H1 (cell line): ENCODE measurements around the gene HFE. TPM values are rescaled to one million over a fixed set of nuclear protein-coding genes. Genes with fewer than 3 reads are reported as not detected.

Experiments used
- CTCF ChIA-PET: fragments of 300-600 bp; sonication (Branson Sonifier 250); formaldehyde crosslinking; loops from one replicate; lab custom pipeline; 2021; ENCODE audit not compliant: partially characterized antibody; lab: Charles Lee
- POLR2A ChIA-PET: fragments of 300-600 bp; sonication (Branson Sonifier 250); formaldehyde crosslinking; loops from one replicate; lab custom pipeline; 2021; ENCODE audit warnings: inconsistent platforms; ENCODE audit not compliant: partially characterized antibody; lab: Charles Lee
- DNase-seq, 2 experiments: peaks; one replicate each; pipeline versions ENCODE4 v3.0.0 to v3.0.0-alpha.2; 2010 to 2022; ENCODE audit warnings: low spot score in 2 of 2, low read depth in 1 of 2, mixed read lengths in 1 of 2
- FAIRE-seq: peaks from 2 replicates; lab custom pipeline; 2011; peaks lifted over from hg19 to GRCh38; lab: Jason Lieb, UNC
- H2AFZ ChIP-seq: 2 replicates; pipeline ENCODE4 v1.8.1; 2012; ENCODE audit warnings: low read length, inconsistent platforms
- H2AK5ac ChIP-seq: 2 replicates; pipeline ENCODE4 v1.6.1; 2013; ENCODE audit warnings: low read depth, low read length
- H2BK120ac ChIP-seq: replicated peaks from 2 replicates; pipeline ENCODE3; 2013; ENCODE audit warnings: low read depth, low read length, inconsistent platforms
- H2BK12ac ChIP-seq: 2 replicates; pipeline ENCODE4 v1.6.1; 2013; ENCODE audit warnings: low read depth, low read length
- H2BK15ac ChIP-seq: 2 replicates; pipeline ENCODE4 v1.6.1; 2013; ENCODE audit warnings: low read length
- H2BK20ac ChIP-seq: 2 replicates; pipeline ENCODE4 v1.6.1; 2013; ENCODE audit warnings: low read length
- H2BK5ac ChIP-seq: 2 replicates; pipeline ENCODE4 v1.6.1; 2013; ENCODE audit warnings: low read depth, low read length
- H3K14ac ChIP-seq: 2 replicates; pipeline ENCODE4 v1.6.1; 2013; ENCODE audit warnings: inconsistent platforms; ENCODE audit not compliant: insufficient read length
- H3K18ac ChIP-seq: 2 replicates; pipeline ENCODE4 v1.6.1; 2013; ENCODE audit warnings: low read length; ENCODE audit errors: extremely low read depth
- H3K23ac ChIP-seq: 2 replicates; pipeline ENCODE4 v1.6.1; 2013; ENCODE audit warnings: inconsistent platforms; ENCODE audit not compliant: insufficient read length
- H3K23me2 ChIP-seq: 2 replicates; pipeline ENCODE4 v1.6.1; 2013; ENCODE audit warnings: low read depth, low read length
- H3K27ac ChIP-seq: 2 replicates; pipeline ENCODE4 v1.6.1; 2011; ENCODE audit warnings: low read depth, low read length, inconsistent platforms
- H3K27me3 ChIP-seq, 4 experiments: replicated peaks in 1 of 4; 1 replicate in 1 of 4; 2 replicates in 3 of 4; pipeline versions ENCODE4 v1.6.1 to v1.8.1; 2011 to 2013; ENCODE audit warnings: low read length in 3 of 4, mild to moderate bottlenecking in 3 of 4, inconsistent platforms in 2 of 4, mixed read lengths in 2 of 4, moderate library complexity in 1 of 4; ENCODE audit not compliant: control insufficient read depth in 3 of 4, insufficient read depth in 3 of 4; ENCODE audit errors: extremely low read depth in 1 of 4
- H3K36me3 ChIP-seq, 4 experiments: 2 replicates each; pipeline versions ENCODE4 v1.6.1 to v1.8.1; 2011 to 2013; ENCODE audit warnings: mild to moderate bottlenecking in 4 of 4, low read length in 3 of 4, moderate library complexity in 2 of 4, control low read depth in 1 of 4, inconsistent platforms in 1 of 4; ENCODE audit not compliant: insufficient read depth in 4 of 4, control insufficient read depth in 2 of 4
- H3K4ac ChIP-seq: replicated peaks from 2 replicates; pipeline ENCODE3; 2013; ENCODE audit warnings: low read length, low read depth, mixed read lengths, inconsistent platforms; ENCODE audit not compliant: insufficient read length
- H3K4me1 ChIP-seq, 4 experiments: replicated peaks in 1 of 4; 1 replicate in 1 of 4; 2 replicates in 3 of 4; pipeline versions ENCODE4 v1.6.1 to v1.8.1; 2011 to 2013; ENCODE audit warnings: low read length in 3 of 4, inconsistent platforms in 2 of 4, mixed read lengths in 1 of 4; ENCODE audit not compliant: insufficient read depth in 4 of 4, control insufficient read depth in 3 of 4
- H3K4me2 ChIP-seq, 2 experiments: 2 replicates each; pipeline versions ENCODE4 v1.6.1 to v1.8.1; 2011 to 2013; ENCODE audit warnings: low read depth in 2 of 2, low read length in 2 of 2, control low read depth in 1 of 2, inconsistent platforms in 1 of 2, mild to moderate bottlenecking in 1 of 2; ENCODE audit not compliant: insufficient read depth in 1 of 2
- H3K4me3 ChIP-seq, 4 experiments: fragments of 200-600, 300-600 bp in 1 of 4; sonication (generic), shearing (Covaris generic), sonication (Bioruptor Twin) in 1 of 4; 2 replicates each; pipeline versions ENCODE4 v1.5.1 to v1.8.1; 2011 to 2016; ENCODE audit warnings: low read length in 4 of 4, low read depth in 3 of 4, control low read depth in 2 of 4, inconsistent platforms in 2 of 4, mild to moderate bottlenecking in 2 of 4, mixed read lengths in 1 of 4, moderate library complexity in 1 of 4; ENCODE audit not compliant: insufficient read depth in 2 of 4; ENCODE audit errors: extremely low read depth in 1 of 4
- H3K56ac ChIP-seq: replicated peaks from 2 replicates; pipeline ENCODE3; 2013; ENCODE audit warnings: low read depth, mild to moderate bottlenecking, mixed read lengths, low read length, inconsistent platforms; ENCODE audit not compliant: insufficient read length
- H3K79me1 ChIP-seq: 2 replicates; pipeline ENCODE4 v1.6.1; 2013; ENCODE audit warnings: low read depth, low read length, control low read depth
- H3K79me2 ChIP-seq, 2 experiments: 2 replicates each; pipeline versions ENCODE4 v1.6.1 to v1.8.1; 2012 to 2013; ENCODE audit warnings: low read length in 2 of 2, mild to moderate bottlenecking in 2 of 2, inconsistent platforms in 1 of 2; ENCODE audit not compliant: insufficient read depth in 2 of 2, control insufficient read depth in 1 of 2
- H3K9ac ChIP-seq, 4 experiments: replicated peaks in 1 of 4; 1 replicate in 1 of 4; 2 replicates in 3 of 4; pipeline versions ENCODE4 v1.6.1 to v1.8.1; 2011 to 2013; ENCODE audit warnings: low read depth in 3 of 4, low read length in 3 of 4, control low read depth in 2 of 4, mild to moderate bottlenecking in 2 of 4, moderate library complexity in 2 of 4, inconsistent platforms in 1 of 4; ENCODE audit errors: extremely low read depth in 1 of 4
- H3K9me3 ChIP-seq, 2 experiments: 2 replicates each; pipeline versions ENCODE4 v1.6.1 to v1.8.1; 2012 to 2013; ENCODE audit warnings: mild to moderate bottlenecking in 2 of 2, moderate library complexity in 2 of 2, control low read depth in 1 of 2, inconsistent platforms in 1 of 2, low read depth in 1 of 2, low read length in 1 of 2, mixed read lengths in 1 of 2; ENCODE audit not compliant: insufficient read depth in 2 of 2
- H4K20me1 ChIP-seq, 2 experiments: replicated peaks in 1 of 2; 2 replicates each; pipeline versions ENCODE3 to v1.8.1; 2011 to 2013; ENCODE audit warnings: inconsistent platforms in 2 of 2, low read length in 2 of 2, mild to moderate bottlenecking in 1 of 2; ENCODE audit not compliant: insufficient read depth in 2 of 2, control insufficient read depth in 1 of 2
- H4K5ac ChIP-seq: 2 replicates; pipeline ENCODE4 v1.6.1; 2013; ENCODE audit warnings: low read length, low read depth, mixed read lengths, inconsistent platforms; ENCODE audit not compliant: insufficient read length
- H4K8ac ChIP-seq: 2 replicates; pipeline ENCODE4 v1.8.0; 2013; ENCODE audit warnings: mild to moderate bottlenecking, moderate library complexity, low read length, inconsistent platforms; ENCODE audit not compliant: insufficient read depth; ENCODE audit errors: extremely low read depth
- H4K91ac ChIP-seq: replicated peaks from 2 replicates; pipeline ENCODE3; 2013; ENCODE audit warnings: low read length, mixed read lengths, inconsistent platforms; ENCODE audit not compliant: insufficient read length
- CEBPB ChIP-seq: IDR thresholded peaks from 2 replicates; pipeline ENCODE4 v1.6.1; 2012; ENCODE audit warnings: low read depth, low read length
- CHD1 ChIP-seq: IDR thresholded peaks from 2 replicates; pipeline ENCODE4 v1.6.1; 2012; ENCODE audit warnings: low read depth, low read length, improper control_type of control experiment
- CREB1 ChIP-seq: IDR thresholded peaks from 2 replicates; pipeline ENCODE4 v1.6.1; 2012; ENCODE audit warnings: inconsistent platforms
- JUN ChIP-seq: IDR thresholded peaks from 2 replicates; pipeline ENCODE4 v1.6.1; 2011; ENCODE audit warnings: low read depth, mild to moderate bottlenecking, improper control_type of control experiment, low read length
- KDM4A ChIP-seq: IDR thresholded peaks from one replicate; pipeline ENCODE4 v1.7.1; 2012; ENCODE audit warnings: low read depth, mild to moderate bottlenecking, moderate library complexity, low read length, inconsistent platforms; ENCODE audit not compliant: severe bottlenecking
- RBBP5 ChIP-seq: IDR thresholded peaks from 2 replicates; pipeline ENCODE4 v1.7.1; 2012; ENCODE audit warnings: low read depth, mild to moderate bottlenecking, inconsistent platforms, low read length, moderate library complexity, borderline replicate concordance
- SUZ12 ChIP-seq: fragments of 200-600 bp; sonication (generic); IDR thresholded peaks from 2 replicates; pipeline ENCODE4 v1.6.1; 2012; ENCODE audit warnings: mild to moderate bottlenecking, inconsistent platforms, low read length, moderate library complexity, mixed read lengths
- WGBS, 2 experiments: shearing (Covaris generic) in 1 of 2; methylation state at CpG; one replicate each; pipeline versions ENCODE4 v1.1.6 to v1.1.7; 2013 to 2015; ENCODE audit warnings: low lambda C conversion rate in 2 of 2, mixed read lengths in 2 of 2, inconsistent platforms in 1 of 2, low coverage in 1 of 2, missing lambda C conversion rate in 1 of 2; ENCODE audit not compliant: insufficient replicate concordance in 2 of 2, insufficient coverage in 1 of 2, insufficient read length in 1 of 2; ENCODE audit errors: extremely low coverage in 1 of 2, missing lambda C conversion rate in 1 of 2; 5-methylcytosine and 5-hydroxymethylcytosine counted together
- polyA plus RNA-seq, 7 experiments: library from polyadenylated mRNA; depleted of rRNA in 3 of 7; stranded (reverse) in 5 of 7; unstranded in 2 of 7; fragments of >200 nt in 5 of 7; fragments of 200-250 nt in 2 of 7; gene quantifications; 1 replicate in 5 of 7; 2 replicates in 1 of 7; 4 replicates in 1 of 7; pipeline versions ENCODE4 v1.2.1 to v1.2.3, GENCODE V29; 2011 to 2013; ENCODE audit warnings: missing spikeins in 2 of 7, mixed read lengths in 2 of 7
- total RNA-seq: library from RNA; stranded (reverse); fragmentation: NEBNext Ultra II Directional; extraction: Animal tissue kit (Norgen Biotek cat#: 25700); gene quantifications from 2 replicates; pipeline ENCODE4 v1.2.1, GENCODE V29; 2021
- TF ChIP-seq, protein P1 (sequence below): IDR thresholded peaks from 2 replicates; pipeline ENCODE4 v1.6.1; 2011; ENCODE audit warnings: low read length, improper control_type of control experiment

The HFE gene
- total and polyA plus RNA-seq, 2 of the 8 experiments (the other 6 are each of a cell fraction or from before 2014, with no cell fraction given) = 1.6 to 2.0 TPM

DNA sequence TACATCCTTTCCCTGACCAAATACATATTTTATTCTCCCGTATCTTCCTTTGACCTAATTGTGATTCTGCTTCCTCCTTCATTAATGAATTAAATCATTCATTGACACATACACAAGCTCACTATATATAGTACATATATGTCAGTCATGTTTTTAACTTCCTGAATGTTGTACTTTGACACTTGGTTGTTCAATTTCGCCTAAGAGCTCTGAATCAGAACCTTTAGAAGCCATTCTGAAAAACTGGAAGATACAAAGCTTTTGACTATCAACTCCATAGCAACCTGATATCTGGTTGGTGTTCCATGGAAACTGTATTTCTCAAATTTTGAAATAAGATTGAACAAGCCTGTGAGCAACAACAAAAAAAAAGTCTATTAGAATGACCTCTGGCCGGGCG, 27.3 kb upstream of the HFE start:
- no peak overlapping the region for H2AK5ac ChIP-seq
- WGBS, 2 experiments = 86 to 100% methylated on average over 1 to 4 of the region's 4 CpGs
- CTCF ChIA-PET = interaction anchor here (0.6 to 18.5 kb wide), 3 partner anchors 28 to 325 kb away, joined by 3 to 481 read pairs (median 5); partner anchors contain the start of gene HFE
- TF ChIP-seq SUZ12 (no peak), RBBP5 (no peak), JUN (no peak), CHD1 (no peak), CREB1 (no peak), CEBPB (no peak), KDM4A (no peak)
- TF ChIP-seq, protein P1, sequence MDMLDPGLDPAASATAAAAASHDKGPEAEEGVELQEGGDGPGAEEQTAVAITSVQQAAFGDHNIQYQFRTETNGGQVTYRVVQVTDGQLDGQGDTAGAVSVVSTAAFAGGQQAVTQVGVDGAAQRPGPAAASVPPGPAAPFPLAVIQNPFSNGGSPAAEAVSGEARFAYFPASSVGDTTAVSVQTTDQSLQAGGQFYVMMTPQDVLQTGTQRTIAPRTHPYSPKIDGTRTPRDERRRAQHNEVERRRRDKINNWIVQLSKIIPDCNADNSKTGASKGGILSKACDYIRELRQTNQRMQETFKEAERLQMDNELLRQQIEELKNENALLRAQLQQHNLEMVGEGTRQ = no peak

More for the DNA sequence above, 27.3 kb upstream of the HFE start:
- no peak overlapping the region for H3K14ac ChIP-seq
- no peaks in the 10 kb centered on the region for H3K79me2 ChIP-seq
- no peaks in the 10 kb centered on the region for H3K36me3 ChIP-seq
- no peak overlapping the region for H3K23ac ChIP-seq
- no peak overlapping the region for H3K9ac ChIP-seq
- no peak overlapping the region for H2BK12ac ChIP-seq
- no peak overlapping the region for H2AFZ ChIP-seq
- H3K27me3 ChIP-seq = no peaks in the 10 kb centered on the region
- H3K56ac ChIP-seq = no peak overlapping the region
- no peak overlapping the region for H4K5ac ChIP-seq
- H2BK120ac ChIP-seq = no peak overlapping the region
- H4K91ac ChIP-seq = no peak overlapping the region
- FAIRE-seq = no peak
- no peaks in the 10 kb centered on the region for H4K20me1 ChIP-seq
- H3K79me1 ChIP-seq = no peaks in the 10 kb centered on the region
- no peaks in the 10 kb centered on the region for H3K9me3 ChIP-seq
- DNase-seq = no peak
- no peaks in the 10 kb centered on the region; the same call in none of the 2 replicates for H3K23me2 ChIP-seq
- H3K4me3 ChIP-seq = no peak overlapping the region
- H2BK20ac ChIP-seq = no peak overlapping the region
- no peak overlapping the region for H3K18ac ChIP-seq
- H4K8ac ChIP-seq = no peak overlapping the region
- no peak overlapping the region for H2BK15ac ChIP-seq
- H3K4me2 ChIP-seq = no peak overlapping the region
- H3K4ac ChIP-seq = no peak overlapping the region
- peaks cover 0 to 3% (median 0%) of the 10 kb centered on the region in 4 experiments; a peak in 1 of 7 replicates for H3K4me1 ChIP-seq
- POLR2A ChIA-PET = interaction anchor here (0.7 to 43.5 kb wide), 12 partner anchors 16 to 1833 kb away, joined by 3 to 1982 read pairs (median 8); a partner anchor contains a TSS
- no peak overlapping the region for H2BK5ac ChIP-seq
- no peak overlapping the region for H3K27ac ChIP-seq
